NCI-H748 (cell line): ENCODE measurements around the gene AFF1.
"Not testable (repeated sequence)": the region's sequence is repeated elsewhere in the genome, so short reads cannot be mapped to it uniquely, and the experiment has no call there.

Experiments
- DNase-seq: peaks from one replicate; lab custom pipeline; 2025; ENCODE audit not compliant: unreplicated experiment; lab: John Stamatoyannopoulos, UW

The AFF1 gene

DNA sequence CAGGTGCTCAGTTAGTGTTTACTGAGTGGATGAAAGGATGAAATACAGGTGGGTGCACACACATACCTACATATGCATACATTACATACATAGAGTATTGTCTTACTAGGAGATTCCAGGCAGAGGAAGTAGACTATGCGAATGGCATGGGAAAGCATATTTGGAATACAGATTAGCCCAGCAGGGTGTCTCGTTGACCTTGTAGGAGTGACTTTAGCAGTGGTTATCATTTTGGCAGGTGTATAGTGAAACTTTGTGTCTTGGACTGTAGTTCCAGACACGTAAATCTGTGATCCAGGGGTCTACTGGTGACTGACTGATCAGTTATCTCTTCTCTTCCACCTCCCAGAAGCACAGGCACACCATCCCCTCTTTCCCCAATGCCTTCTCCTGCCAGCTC is 199.3 kb downstream of the AFF1 start:
- no peak for DNase-seq

DNA sequence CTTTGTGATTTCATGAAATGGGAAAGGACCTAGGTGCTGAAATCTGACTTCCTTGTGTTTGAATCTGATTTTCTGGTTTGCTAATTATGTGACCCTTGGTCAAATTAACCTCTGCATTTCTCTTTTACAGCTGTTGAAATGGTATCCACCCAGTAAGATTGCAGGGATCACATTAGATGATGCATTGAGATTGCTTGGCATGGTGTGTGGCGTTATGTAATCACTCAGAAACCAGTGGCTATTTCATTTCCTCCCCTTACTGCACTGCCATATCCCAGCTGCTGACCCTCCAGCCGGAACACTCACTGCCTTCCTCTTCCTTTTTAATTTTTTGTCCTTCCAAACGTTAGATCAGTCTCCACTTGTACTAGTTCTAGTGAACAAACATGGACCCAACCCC is 206.6 kb downstream of the AFF1 start:
- no peak for DNase-seq

DNA sequence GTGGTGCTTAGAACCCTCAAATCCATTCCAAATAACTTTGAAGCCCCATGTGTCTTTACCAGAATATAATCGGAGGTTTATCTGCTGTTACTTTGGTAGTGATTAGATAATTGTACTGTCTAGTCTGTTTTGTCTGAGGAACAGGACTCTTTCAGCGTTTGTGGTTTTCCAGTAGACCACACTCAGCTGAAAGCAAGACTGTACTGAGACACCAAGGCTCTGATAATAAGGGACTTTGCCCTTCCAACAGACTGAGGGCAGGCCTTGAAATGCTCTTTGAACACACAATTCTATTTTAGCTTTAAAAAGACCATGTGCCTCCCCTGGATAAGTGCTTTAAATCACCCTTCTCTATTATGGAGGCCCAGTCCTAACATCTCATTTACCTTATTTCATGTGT is 209.5 kb downstream of the AFF1 start:
- DNase-seq, result no peak

DNA sequence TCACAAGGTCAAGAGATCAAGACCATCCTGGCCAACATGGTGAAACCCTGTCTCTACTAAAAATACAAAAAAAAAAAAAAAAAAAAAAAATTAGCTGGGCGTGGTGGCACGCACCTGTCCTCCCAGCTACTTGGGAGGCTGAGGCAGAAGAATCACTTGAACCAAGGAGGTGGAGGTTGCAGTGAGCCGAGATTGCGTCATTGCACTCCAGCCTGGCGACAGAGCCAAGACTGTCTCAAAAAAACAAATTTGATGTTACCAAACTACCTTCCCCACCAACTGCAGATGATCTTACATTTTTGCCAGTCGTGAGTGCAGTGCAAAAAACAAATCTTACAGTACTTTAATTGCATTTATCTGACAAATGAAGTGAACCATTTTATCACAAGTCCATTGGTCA is 211.1 kb downstream of the AFF1 start:
- not testable (repeated sequence) for DNase-seq

DNA sequence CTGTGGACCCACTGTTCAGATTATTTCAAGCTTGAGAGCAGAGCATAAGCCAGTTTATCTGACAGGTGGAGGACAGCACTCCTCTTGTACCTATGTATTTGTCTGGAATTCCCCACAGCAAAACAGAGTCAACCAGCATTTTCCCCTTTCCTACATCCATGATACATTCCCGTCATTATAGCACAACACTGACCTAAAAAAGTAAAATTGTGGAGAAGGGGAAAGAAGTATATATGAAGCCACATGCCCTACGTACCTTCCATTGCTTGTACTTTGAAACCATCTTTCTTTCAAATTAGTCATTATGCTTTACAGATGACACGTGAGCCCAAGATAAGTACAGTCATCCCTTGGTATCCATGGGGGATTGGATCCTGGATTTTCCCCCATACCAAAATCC is 212.3 kb downstream of the AFF1 start:
- no peak for DNase-seq

DNA sequence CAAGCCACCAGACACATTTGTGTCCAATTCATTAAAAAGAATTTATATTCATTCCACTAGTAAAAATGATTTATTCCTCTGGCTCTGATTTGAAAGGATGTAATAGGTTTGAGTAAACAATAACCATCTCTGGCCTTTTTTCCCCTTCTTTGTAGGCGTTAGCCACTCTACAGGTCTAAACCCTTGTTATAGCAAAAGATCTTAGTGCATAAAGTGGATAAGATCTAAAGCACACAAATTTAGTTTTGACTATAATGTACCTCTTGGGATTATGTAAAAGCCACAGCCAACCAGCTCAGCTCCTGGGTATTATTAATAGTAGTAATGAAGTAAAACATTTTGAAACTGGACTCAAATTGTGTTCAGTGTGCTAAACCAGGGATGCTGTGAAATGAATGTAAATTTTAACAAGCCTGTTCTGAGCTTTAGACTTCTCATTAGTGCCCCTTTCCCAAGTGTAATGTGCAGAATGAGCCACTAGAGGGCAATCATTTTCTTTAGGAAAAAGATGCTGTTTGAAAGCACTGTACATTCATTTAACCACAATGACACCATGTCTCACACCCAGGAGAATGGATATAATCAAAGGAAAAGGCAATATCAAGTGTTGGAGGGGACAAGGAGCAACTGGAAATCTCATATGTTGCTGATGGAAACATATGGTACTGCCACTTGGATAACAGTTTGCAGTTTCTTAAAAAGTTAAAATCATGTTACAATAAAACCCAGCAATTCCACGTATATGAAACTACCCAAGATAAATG is 215.9 kb downstream of the AFF1 start:
- DNase-seq, result peak; percentile 66

DNA sequence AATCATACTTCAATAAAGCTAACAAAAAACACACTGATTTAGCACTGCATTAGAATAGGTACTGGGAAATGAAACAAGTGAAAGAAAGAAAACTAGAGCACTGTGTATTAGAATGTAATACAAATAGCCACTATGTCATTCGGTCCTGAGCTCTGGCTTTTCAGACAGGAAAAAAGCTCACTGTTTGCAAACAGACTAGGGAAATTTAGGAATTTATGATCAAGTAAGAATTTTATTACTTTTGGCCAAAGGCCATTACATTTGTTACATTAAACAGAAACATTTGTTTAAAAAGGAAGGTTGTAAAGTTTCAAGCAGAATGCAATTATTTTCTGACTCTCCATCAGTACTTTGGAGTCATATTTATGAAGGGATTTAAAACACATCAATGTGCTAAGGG is 216.9 kb downstream of the AFF1 start:
- DNase-seq, result no peak

DNA sequence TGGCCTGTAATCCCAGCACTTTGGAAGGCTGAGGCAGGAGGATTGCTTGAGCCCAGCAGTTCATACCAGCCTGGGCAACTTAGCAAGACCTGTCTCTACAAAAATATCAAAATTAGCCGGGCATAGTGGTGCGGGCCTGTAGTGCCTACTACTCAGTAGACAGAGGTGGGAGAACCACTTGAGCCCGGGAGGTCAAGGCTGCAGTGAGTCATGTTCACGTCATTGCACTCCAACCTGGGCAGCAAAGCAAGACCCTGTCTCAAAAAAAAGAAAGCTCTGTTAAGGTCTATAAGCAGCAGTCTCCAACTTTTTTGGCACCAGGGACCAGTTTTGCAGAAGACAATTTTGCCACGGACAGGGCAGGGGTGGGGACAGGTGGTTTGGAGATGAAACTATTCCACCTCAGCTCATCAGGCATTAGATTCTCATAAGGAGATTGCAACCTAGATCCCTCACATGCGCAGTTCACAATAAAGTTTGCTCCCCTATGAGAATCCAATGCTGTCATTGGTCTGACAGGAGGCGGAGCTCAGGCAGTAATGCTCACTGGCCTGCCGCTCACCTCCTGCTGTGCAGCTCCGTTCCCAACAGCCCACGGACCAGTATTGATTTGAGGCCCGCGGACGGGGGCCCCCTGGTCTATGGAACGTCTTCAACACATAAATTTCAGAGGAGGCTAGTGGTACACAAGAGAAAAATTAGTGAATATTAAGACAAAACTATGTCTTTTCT is 217.7 kb downstream of the AFF1 start:
- DNase-seq, result no peak

DNA sequence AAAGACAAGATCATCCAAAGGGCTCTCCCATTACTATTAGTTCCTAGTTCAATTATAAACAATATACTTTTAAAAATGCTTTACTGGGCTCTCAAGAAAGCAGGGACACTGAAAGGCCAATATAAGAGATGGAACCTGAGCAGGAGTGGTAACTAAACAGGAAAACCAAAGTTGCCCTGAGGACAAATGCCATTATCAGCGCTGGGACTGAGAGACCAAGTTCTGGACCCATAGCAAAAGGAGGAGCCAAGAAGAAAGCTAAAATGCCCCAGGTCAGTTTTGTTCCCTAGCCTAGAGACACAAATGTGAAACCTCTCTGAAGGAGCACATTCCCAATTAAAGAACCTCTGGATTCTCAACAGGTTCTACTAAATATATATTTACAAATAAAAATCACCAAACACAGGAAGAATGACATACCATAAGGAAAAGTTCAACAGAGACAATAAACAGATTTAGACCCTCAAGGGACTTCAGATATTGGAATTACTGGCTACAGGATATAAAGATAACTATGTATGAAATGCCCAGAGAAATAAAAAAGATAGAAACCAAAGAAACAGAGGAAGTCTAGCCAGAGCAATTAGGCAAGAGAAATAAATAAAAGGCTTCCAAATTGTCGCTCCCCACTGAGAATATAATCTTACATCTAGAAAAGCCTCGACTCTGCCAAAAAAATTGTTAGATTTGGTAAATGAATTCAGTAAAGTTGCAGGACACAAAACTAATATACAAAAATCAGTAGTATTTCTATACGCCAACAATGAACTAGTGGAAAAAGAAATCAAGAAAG is 218.5 kb downstream of the AFF1 start:
- DNase-seq, result no peak

DNA sequence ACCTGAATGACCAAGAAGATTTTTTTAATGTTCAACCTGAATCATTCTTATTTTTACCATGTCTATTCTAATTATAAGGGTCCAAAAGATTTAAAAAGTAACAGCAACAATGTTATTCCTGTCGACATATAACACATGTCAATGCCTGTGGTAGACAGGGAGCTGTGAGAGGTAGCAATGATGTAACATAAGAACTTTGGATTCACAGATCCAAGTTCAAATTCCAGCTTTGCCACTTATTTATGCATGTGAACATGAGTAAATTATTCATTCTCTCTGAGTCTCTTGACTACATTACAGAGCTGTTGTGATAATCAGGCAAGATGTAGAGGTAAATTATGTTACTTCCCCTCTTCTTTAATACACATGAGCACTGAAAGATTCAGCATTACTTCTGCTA is 231.1 kb downstream of the AFF1 start:
- no peak for DNase-seq

DNA sequence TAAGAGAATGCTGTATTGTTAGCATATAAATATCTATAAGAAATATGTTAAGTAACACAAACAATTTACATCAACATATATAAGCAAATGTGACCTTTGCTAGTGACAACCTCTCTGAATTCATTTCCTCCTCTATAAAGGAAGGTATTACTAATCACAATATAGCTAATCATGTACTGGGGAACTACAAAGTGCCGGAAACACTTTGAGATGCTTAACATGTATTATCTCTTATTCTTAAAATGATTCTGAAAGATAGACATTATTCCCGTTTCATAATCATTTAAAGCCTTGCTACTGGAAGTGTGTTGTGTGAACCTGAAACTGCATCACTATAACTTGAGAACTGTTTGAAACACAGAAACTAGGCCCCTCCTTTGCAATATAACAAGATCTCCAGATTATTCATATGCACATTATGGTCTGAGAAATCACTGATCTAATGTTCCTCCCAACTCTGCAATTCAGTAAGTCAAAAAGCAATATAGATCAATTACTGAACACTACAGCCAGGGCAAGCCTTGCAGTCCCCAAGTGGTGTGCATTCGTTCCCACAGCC is 231.6 kb downstream of the AFF1 start:
- DNase-seq, result no peak

DNA sequence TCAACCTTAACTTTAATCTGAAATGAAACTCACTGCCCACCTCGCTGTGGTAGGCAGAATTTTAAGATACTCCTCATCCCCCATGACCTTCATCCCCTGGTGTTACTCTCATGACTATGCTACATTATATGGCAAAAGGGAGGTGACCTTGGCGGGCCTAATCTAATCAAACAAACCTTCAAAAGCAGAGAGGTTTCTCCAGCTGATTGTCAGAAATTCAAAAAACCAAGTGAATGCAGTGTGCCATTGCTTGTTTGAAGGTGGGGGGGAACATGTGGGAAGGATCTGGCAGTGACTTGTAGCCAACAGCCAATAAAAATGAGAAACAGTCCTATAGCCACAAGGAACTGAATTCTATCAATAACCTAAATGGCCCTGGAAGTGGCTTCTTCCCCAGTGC is 237.1 kb downstream of the AFF1 start:
- DNase-seq, result no peak

DNA sequence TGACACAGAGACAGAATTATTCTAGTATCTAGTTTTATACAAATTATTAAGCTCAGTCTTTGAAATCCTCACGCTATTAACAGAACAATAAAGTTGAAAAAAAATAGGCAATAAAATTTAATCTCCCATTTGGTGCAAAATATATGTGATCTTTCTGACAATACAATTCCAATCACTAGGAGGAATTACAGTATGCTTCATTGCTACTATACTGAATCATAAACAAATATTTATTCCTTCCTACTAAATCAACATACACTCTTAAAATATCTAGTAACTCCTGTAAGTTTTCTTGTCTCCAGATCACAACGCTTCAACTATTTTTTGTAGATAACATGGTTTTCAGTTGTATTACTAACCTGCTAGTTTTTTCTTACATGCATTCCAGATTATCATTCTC is 239.9 kb downstream of the AFF1 start:
- DNase-seq, result no peak

DNA sequence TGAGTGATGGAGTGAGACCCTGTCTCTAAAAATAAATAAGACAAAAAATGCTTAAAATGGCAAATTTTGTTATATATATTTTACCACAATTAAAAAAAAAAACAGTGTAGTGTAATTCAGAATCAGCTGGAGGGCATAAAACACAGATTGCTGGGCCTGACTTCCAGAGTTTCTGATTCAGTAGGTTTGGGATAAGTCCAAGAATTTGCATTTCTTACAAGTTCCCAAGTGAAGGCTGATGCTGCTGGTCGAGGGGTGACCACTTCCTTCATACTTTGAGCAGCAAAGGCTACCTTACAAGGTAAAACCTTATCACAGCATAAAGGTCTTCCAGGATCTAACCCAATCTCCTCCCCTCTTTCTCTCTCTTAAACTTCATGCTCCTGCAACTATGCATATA is 244.9 kb downstream of the AFF1 start:
- DNase-seq, result no peak

DNA sequence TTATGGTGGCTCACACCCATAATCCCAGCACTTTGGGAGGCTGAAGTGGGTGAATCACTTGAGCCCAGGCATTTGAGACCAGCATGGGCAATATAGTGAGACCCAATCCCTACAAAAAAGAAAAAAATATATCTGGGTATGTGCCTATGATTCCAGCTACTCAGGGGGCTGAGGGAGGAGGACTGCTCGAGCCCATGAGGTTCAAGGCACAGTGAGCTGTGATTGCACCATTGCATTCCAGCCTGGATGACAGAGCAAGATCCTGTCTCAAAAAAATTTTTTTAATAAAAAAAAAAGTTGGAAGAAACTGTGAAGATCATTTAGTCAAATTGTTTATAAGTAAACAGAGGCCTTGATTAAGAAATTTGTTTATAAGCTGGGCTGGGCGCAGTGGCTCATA is 246.0 kb downstream of the AFF1 start:
- DNase-seq, result no peak

DNA sequence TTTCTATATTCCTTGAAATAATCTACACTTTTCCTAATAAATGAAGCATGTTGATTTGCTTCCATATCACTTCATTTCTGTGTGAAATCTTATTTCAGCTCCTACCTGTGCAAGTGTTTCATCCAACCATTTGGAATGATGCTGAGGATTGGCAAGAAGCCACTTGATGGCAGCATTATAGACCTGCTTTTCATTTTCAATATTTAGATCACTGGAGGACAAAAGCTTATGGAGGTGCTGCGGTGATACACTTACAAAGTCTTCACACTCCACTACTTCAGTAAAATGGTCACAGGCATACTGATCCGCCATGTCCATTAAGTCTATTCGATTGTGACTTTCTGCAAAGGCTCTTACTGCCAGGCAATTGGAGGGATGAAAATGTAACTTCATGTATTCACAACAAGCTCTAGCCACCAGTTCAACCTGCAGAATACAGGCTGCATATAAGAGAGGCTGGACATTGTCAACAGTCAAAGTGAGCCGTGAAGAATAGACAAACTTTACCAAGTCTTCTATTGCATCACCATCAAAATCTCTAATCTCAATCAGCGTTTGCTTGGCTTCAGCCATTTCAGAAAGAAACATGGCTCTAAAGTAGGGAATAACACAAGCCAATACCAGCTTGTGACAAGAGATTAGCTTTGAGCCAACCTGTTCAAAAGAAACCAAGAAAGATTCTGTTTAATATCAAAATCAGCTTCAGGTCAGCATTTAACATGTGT is 250.5 kb downstream of the AFF1 start:
- no peak for DNase-seq

DNA sequence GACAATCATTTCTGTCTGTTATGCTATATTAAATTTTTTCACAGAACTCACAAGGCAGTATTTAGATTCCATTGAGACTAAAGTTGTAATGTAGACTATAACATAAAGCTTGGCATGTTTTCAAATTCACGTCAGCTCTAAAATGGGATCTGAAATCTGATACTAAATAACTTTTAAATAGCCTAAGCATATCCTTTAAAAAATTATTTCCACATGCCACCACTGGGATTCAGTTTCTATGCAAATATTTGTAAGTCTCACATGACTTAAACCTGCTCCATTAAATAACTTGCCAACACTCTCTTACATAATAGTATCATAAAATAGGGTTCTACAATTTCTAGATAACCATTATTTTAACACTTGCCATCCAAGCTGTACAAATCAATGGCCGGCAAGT is 253.2 kb downstream of the AFF1 start:
- peak; percentile 10 for DNase-seq

DNA sequence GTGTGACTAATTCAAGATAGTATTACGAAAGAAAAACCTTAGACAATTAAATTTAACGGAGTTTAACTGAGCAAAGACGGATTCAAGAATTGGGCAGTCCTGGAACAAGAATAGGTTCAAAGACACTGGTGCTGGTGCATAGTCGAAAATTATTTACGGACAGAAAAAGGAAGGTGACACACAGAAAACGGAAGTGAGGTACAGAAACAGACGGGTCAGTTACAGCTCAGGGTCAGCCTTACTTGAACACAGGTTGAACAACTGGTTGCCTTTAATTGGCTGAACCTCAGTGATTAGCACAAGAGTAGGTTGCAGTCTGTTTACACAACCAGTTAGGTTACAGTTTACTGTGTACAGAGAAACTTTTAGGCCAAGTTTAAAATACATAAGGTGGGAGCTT is 254.1 kb downstream of the AFF1 start:
- DNase-seq, result no peak
